H9 (cell line): ENCODE data around the gene ITPK1. TPM values are rescaled to one million over a fixed set of nuclear protein-coding genes. Genes with fewer than 3 reads are reported as not detected.

Source experiments
- DNase-seq: peaks from one replicate; pipeline ENCODE4 v3.0.0-alpha.2; 2017
- H2AFZ ChIP-seq: one replicate; pipeline ENCODE4 v1.6.1; 2013; ENCODE audit warnings: mild to moderate bottlenecking, low read length, control low read depth, moderate library complexity
- H2AK5ac ChIP-seq: 2 replicates; pipeline ENCODE4 v1.6.1; 2013; ENCODE audit warnings: low read length, control low read depth, mixed read lengths; ENCODE audit not compliant: insufficient read length
- H2BK120ac ChIP-seq: one replicate; pipeline ENCODE4 v1.6.1; 2013; ENCODE audit warnings: low read depth, mild to moderate bottlenecking, low read length, control low read depth, inconsistent platforms; ENCODE audit not compliant: poor library complexity, severe bottlenecking
- H2BK12ac ChIP-seq: 2 replicates; pipeline ENCODE4 v1.6.1; 2013; ENCODE audit warnings: low read length, control low read depth, mixed read lengths, low read depth; ENCODE audit not compliant: insufficient read length
- H2BK15ac ChIP-seq: 2 replicates; pipeline ENCODE4 v1.6.1; 2013; ENCODE audit warnings: low read depth, low read length, control low read depth
- H2BK20ac ChIP-seq: one replicate; pipeline ENCODE4 v1.6.1; 2013; ENCODE audit warnings: low read depth, mild to moderate bottlenecking, low read length, control low read depth, inconsistent platforms; ENCODE audit not compliant: poor library complexity, severe bottlenecking
- H2BK5ac ChIP-seq: 2 replicates; pipeline ENCODE4 v1.6.1; 2013; ENCODE audit warnings: low read length, control low read depth, mixed read lengths; ENCODE audit not compliant: insufficient read length
- H3K14ac ChIP-seq: 2 replicates; pipeline ENCODE4 v1.6.1; 2013; ENCODE audit warnings: low read length, control low read depth; ENCODE audit not compliant: insufficient read depth
- H3K18ac ChIP-seq: 2 replicates; pipeline ENCODE4 v1.6.1; 2013; ENCODE audit warnings: low read depth, mild to moderate bottlenecking, mixed read lengths, low read length, control low read depth; ENCODE audit not compliant: insufficient read length
- H3K23ac ChIP-seq: 2 replicates; pipeline ENCODE4 v1.6.1; 2013; ENCODE audit warnings: low read length, control low read depth, mixed read lengths, low read depth; ENCODE audit not compliant: insufficient read length
- H3K23me2 ChIP-seq: 2 replicates; pipeline ENCODE4 v1.6.1; 2013; ENCODE audit warnings: low read depth, mild to moderate bottlenecking, mixed read lengths, low read length, control low read depth; ENCODE audit not compliant: insufficient read length, poor library complexity, severe bottlenecking
- H3K27ac ChIP-seq: 2 replicates; pipeline ENCODE4 v1.5.1; 2013; ENCODE audit warnings: low read length, control low read depth, mixed read lengths, low read depth; ENCODE audit not compliant: insufficient read length
- H3K27me3 ChIP-seq: 2 replicates; pipeline ENCODE4 v1.6.1; 2013; ENCODE audit warnings: low read length, control low read depth, inconsistent platforms; ENCODE audit not compliant: insufficient read depth
- H3K4ac ChIP-seq: 2 replicates; pipeline ENCODE4 v1.6.1; 2013; ENCODE audit warnings: low read depth, mild to moderate bottlenecking, control low read depth, inconsistent platforms, low read length, moderate library complexity
- H3K4me1 ChIP-seq: 2 replicates; pipeline ENCODE4 v1.6.1; 2013; ENCODE audit warnings: low read length, control low read depth, inconsistent platforms; ENCODE audit not compliant: insufficient read depth
- H3K4me2 ChIP-seq: 2 replicates; pipeline ENCODE4 v1.6.1; 2013; ENCODE audit warnings: low read length, control low read depth, mixed read lengths; ENCODE audit not compliant: insufficient read length, insufficient read depth
- H3K56ac ChIP-seq: 2 replicates; pipeline ENCODE4 v1.6.1; 2013; ENCODE audit warnings: low read depth, mild to moderate bottlenecking, mixed read lengths, low read length, control low read depth; ENCODE audit not compliant: insufficient read length
- H3K79me1 ChIP-seq: 2 replicates; pipeline ENCODE4 v1.6.1; 2013; ENCODE audit warnings: low read depth, mild to moderate bottlenecking, moderate library complexity, low read length, control low read depth, inconsistent platforms; ENCODE audit not compliant: insufficient read depth, poor library complexity, severe bottlenecking
- H3K79me2 ChIP-seq: 2 replicates; pipeline ENCODE4 v1.6.1; 2013; ENCODE audit warnings: low read length, control low read depth, inconsistent platforms; ENCODE audit not compliant: insufficient read depth
- H3K9ac ChIP-seq: 2 replicates; pipeline ENCODE4 v1.6.1; 2013; ENCODE audit warnings: low read length, control low read depth, mixed read lengths; ENCODE audit not compliant: insufficient read length; ENCODE audit errors: extremely low read depth
- H3K9me3 ChIP-seq: one replicate; pipeline ENCODE4 v1.6.1; 2013; ENCODE audit warnings: low read depth, low read length, inconsistent platforms; ENCODE audit not compliant: control insufficient read depth
- H3T11ph ChIP-seq: one replicate; pipeline ENCODE4 v1.6.1; 2013; ENCODE audit warnings: mild to moderate bottlenecking, low read length, control low read depth, inconsistent platforms
- H4K20me1 ChIP-seq: one replicate; pipeline ENCODE4 v1.6.1; 2013; ENCODE audit not compliant: control insufficient read depth, insufficient read length, insufficient read depth
- H4K5ac ChIP-seq: 2 replicates; pipeline ENCODE4 v1.6.1; 2013; ENCODE audit warnings: low read depth, mild to moderate bottlenecking, mixed read lengths, low read length, control low read depth; ENCODE audit not compliant: insufficient read length
- H4K8ac ChIP-seq: replicated peaks from 2 replicates; pipeline ENCODE4 v1.6.1; 2013; ENCODE audit warnings: low read length, control low read depth, mixed read lengths, low read depth; ENCODE audit not compliant: insufficient read length
- H4K91ac ChIP-seq: 2 replicates; pipeline ENCODE4 v1.6.1; 2013; ENCODE audit warnings: low read depth, mild to moderate bottlenecking, moderate library complexity, mixed read lengths, low read length, control low read depth; ENCODE audit not compliant: insufficient read length
- H3K27ac Mint-ChIP-seq, 3 experiments: 2 replicates in 2 of 3; 3 replicates in 1 of 3; pipeline ENCODE4 v1.8.0; 2020 to 2021; ENCODE audit warnings: mixed read lengths in 3 of 3, mild to moderate bottlenecking in 1 of 3, moderate library complexity in 1 of 3
- H3K27me3 Mint-ChIP-seq: 2 replicates; pipeline ENCODE4 v1.8.0; 2021; ENCODE audit warnings: low read depth, mild to moderate bottlenecking, moderate library complexity, mixed read lengths
- H3K36me3 Mint-ChIP-seq, 3 experiments: 2 replicates in 2 of 3; 3 replicates in 1 of 3; pipeline ENCODE4 v1.8.0; 2020 to 2021; ENCODE audit warnings: low read depth in 3 of 3, mixed read lengths in 3 of 3; ENCODE audit not compliant: insufficient read depth in 1 of 3
- H3K4me1 Mint-ChIP-seq, 2 experiments: 2 replicates each; pipeline ENCODE4 v1.8.0; 2020; ENCODE audit warnings: mixed read lengths in 2 of 2
- H3K4me3 Mint-ChIP-seq, 2 experiments: 2 replicates in 1 of 2; 3 replicates in 1 of 2; pipeline ENCODE4 v1.8.0; 2020 to 2021; ENCODE audit warnings: mild to moderate bottlenecking in 2 of 2, mixed read lengths in 2 of 2, moderate library complexity in 1 of 2
- H3K9me3 Mint-ChIP-seq, 2 experiments: 2 replicates in 1 of 2; 3 replicates in 1 of 2; pipeline ENCODE4 v1.8.0; 2020; ENCODE audit warnings: mild to moderate bottlenecking in 2 of 2, mixed read lengths in 2 of 2, moderate library complexity in 1 of 2
- WGBS: extraction: QIAGEN DNeasy Blood & Tissue Kit; methylation state at CpG from one replicate; pipeline ENCODE4 v1.1.7; 2013; ENCODE audit warnings: missing lambda C conversion rate, low lambda C conversion rate, mixed read lengths; ENCODE audit not compliant: insufficient read length; ENCODE audit errors: extremely low coverage; 5-methylcytosine and 5-hydroxymethylcytosine counted together
- total RNA-seq: library from RNA; stranded (reverse); gene quantifications from 2 replicates; pipeline ENCODE4 v1.2.1, GENCODE V29; 2021
- TF ChIP-seq, protein P1 (sequence below): fragments of 200-600 bp; sonication (generic); conservative IDR thresholded peaks from 3 replicates; pipeline ENCODE4 v1.8.0; 2021; ENCODE audit warnings: antibody characterized with exemption, mild to moderate bottlenecking

Gene ITPK1
- total RNA-seq, 1 experiment from 2014 or later = 92.7 TPM

DNA sequence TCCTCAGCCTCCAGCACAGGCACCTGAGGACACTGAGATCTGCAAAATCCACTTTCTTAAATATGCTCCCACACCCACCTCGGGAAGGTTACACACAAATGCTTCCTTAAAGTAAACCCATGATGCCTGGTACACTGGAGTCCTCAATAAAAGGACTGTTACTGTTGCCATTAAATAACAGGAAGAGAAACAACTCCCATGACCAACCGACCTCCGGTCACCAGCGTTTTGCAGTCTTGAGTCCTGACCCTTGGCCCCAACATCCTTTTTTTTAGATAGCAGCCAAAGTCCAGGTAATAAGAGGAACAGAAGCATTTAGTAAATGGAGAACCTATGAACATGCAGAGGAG lies 42.4 kb downstream of the ITPK1 start:
- Histone ChIP-seq H4K8ac (no peak overlapping the region), H2BK20ac (no peak overlapping the region), H3K18ac (no peak overlapping the region), H2BK5ac (no peak overlapping the region), H2AFZ (no peak overlapping the region), H3K79me2 (peaks cover 2% of the 10 kb centered on the region; the same call in 1 of the 2 replicates), H3K79me1 (peaks cover 2% of the 10 kb centered on the region), H3K4ac (no peak overlapping the region), H3K23me2 (no peaks in the 10 kb centered on the region), H2BK15ac (no peak overlapping the region), H3K9ac (no peak overlapping the region), H3K9me3 (no peaks in the 10 kb centered on the region), H3K14ac (no peak overlapping the region), H4K20me1 (no peaks in the 10 kb centered on the region), H3K4me2 (no peak overlapping the region), H3K27ac (no peak overlapping the region), H3K23ac (no peak overlapping the region), H4K5ac (no peak overlapping the region), H2BK120ac (no peak overlapping the region), H3K56ac (no peak overlapping the region), H3K27me3 (no peaks in the 10 kb centered on the region), H4K91ac (no peak overlapping the region), H3T11ph (no peak overlapping the region), H2AK5ac (no peak overlapping the region), H2BK12ac (no peak overlapping the region), H3K4me1 (no peaks in the 10 kb centered on the region; the same call in 1 of the 2 replicates)
- Mint-ChIP-seq H3K9me3 (no peaks in the 10 kb centered on the region), H3K36me3 (peaks cover 2 to 14% (median 8%) of the 10 kb centered on the region in 3 experiments; a peak in 5 of 7 replicates), H3K27me3 (peaks cover 3% of the 10 kb centered on the region; the same call in 1 of the 2 replicates), H3K4me3 (no peak overlapping the region), H3K27ac (peak overlapping the region in 1 of 3 experiments; percentile 79; a peak in 1 of 7 replicates), H3K4me1 (peaks cover 27 to 30% of the 10 kb centered on the region in 2 experiments)
- no peak for DNase-seq
- no CpG with 5 or more reads among the region's 4 CpGs for WGBS
- TF ChIP-seq, protein P1, sequence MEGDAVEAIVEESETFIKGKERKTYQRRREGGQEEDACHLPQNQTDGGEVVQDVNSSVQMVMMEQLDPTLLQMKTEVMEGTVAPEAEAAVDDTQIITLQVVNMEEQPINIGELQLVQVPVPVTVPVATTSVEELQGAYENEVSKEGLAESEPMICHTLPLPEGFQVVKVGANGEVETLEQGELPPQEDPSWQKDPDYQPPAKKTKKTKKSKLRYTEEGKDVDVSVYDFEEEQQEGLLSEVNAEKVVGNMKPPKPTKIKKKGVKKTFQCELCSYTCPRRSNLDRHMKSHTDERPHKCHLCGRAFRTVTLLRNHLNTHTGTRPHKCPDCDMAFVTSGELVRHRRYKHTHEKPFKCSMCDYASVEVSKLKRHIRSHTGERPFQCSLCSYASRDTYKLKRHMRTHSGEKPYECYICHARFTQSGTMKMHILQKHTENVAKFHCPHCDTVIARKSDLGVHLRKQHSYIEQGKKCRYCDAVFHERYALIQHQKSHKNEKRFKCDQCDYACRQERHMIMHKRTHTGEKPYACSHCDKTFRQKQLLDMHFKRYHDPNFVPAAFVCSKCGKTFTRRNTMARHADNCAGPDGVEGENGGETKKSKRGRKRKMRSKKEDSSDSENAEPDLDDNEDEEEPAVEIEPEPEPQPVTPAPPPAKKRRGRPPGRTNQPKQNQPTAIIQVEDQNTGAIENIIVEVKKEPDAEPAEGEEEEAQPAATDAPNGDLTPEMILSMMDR = no peak
